ENCODE data around the gene ATG9A.

Gene ATG9A

GRCh38 chr2:219209236-219210195 lies 19.9 kb downstream of the ATG9A start:
- no peaks in the 10 kb centered on the region for H3K27me3 ChIP-seq (ENCODE audit: insufficient read depth, low read length, poor library complexity, severe bottlenecking)
- peaks cover 18% of the 10 kb centered on the region for H3K4me1 ChIP-seq (ENCODE audit: insufficient read depth, low read length, poor library complexity, severe bottlenecking)
- H3K4me3 ChIP-seq (ENCODE audit: low read length, poor library complexity, severe bottlenecking): no peak overlapping the region
- peaks cover 2% of the 10 kb centered on the region; the same call in 1 of the 2 replicates for H3K9me3 ChIP-seq (ENCODE audit: insufficient read depth, low read depth, low read length)
- peak overlapping the region; percentile 27 for H3K9ac ChIP-seq (ENCODE audit: low read depth, low read length, poor library complexity, severe bottlenecking)
- no peak overlapping the region for H2AFZ ChIP-seq (ENCODE audit: low read length)
- no peaks in the 10 kb centered on the region for H3K36me3 ChIP-seq (ENCODE audit: insufficient read depth, low read length)
- no peaks in the 10 kb centered on the region for H3K9me2 ChIP-seq (replicated peaks; ENCODE audit: low read depth, low read length)
- H3F3A ChIP-seq (ENCODE audit: low read depth): 0 out of 2 replicates have a peak, but pooled peaks cover 5% of the 10 kb centered on the region
- peaks cover 4% of the 10 kb centered on the region for H4K20me1 ChIP-seq (ENCODE audit: insufficient read depth, low read length, poor library complexity, severe bottlenecking)
- H3K4me2 ChIP-seq (ENCODE audit: low read depth, low read length, poor library complexity, severe bottlenecking): no peak overlapping the region
- TF ChIP-seq EZH2phosphoT487 (IDR thresholded peaks at IDR 0.05; ENCODE audit: borderline replicate concordance): no peak
- TF ChIP-seq CTCF (conservative IDR thresholded peaks at IDR 0.05; ENCODE audit: low read length): no peak
- peaks cover 9% of the 10 kb centered on the region; the same call in 1 of the 2 replicates for H3K79me2 ChIP-seq (ENCODE audit: insufficient read depth, low read length)

- H2AFZ ChIP-seq (ENCODE audit: low read length): no peak overlapping the region
- H3K9ac ChIP-seq (ENCODE audit: low read depth, low read length, poor library complexity, severe bottlenecking): peak overlapping the region; percentile 87
- H3K9me3 ChIP-seq (ENCODE audit: insufficient read depth, low read depth, low read length): peaks cover 4% of the 10 kb centered on the region; the same call in 1 of the 2 replicates
- peaks cover 4% of the 10 kb centered on the region for H4K20me1 ChIP-seq (ENCODE audit: insufficient read depth, low read length, poor library complexity, severe bottlenecking)
- TF ChIP-seq EZH2phosphoT487 (IDR thresholded peaks at IDR 0.05; ENCODE audit: borderline replicate concordance): no peak
- TF ChIP-seq CTCF (conservative IDR thresholded peaks at IDR 0.05; ENCODE audit: low read length): no peak
- H3F3A ChIP-seq (ENCODE audit: low read depth): 0 out of 2 replicates have a peak, but pooled peaks cover 5% of the 10 kb centered on the region
- no peaks in the 10 kb centered on the region for H3K36me3 ChIP-seq (ENCODE audit: insufficient read depth, low read length)
- H3K9me2 ChIP-seq (replicated peaks; ENCODE audit: low read depth, low read length): no peaks in the 10 kb centered on the region
- peaks cover 18% of the 10 kb centered on the region for H3K4me1 ChIP-seq (ENCODE audit: insufficient read depth, low read length, poor library complexity, severe bottlenecking)
- H3K4me2 ChIP-seq (ENCODE audit: low read depth, low read length, poor library complexity, severe bottlenecking): peak overlapping the region; percentile 100
- peak overlapping the region; percentile 90 for H3K4me3 ChIP-seq (ENCODE audit: low read length, poor library complexity, severe bottlenecking)
- H3K79me2 ChIP-seq (ENCODE audit: insufficient read depth, low read length): peaks cover 9% of the 10 kb centered on the region; the same call in 1 of the 2 replicates
- H3K27me3 ChIP-seq (ENCODE audit: insufficient read depth, low read length, poor library complexity, severe bottlenecking): no peaks in the 10 kb centered on the region
These were observed 21.3 kb downstream of the ATG9A start for GRCh38 chr2:219207884-219208740.

- Histone ChIP-seq H3K9me2 (replicated peaks; ENCODE audit: low read depth, low read length) (no peaks in the 10 kb centered on the region), H3K4me1 (ENCODE audit: insufficient read depth, low read length, poor library complexity, severe bottlenecking) (peaks cover 18% of the 10 kb centered on the region), H3K79me2 (ENCODE audit: insufficient read depth, low read length) (peaks cover 9% of the 10 kb centered on the region; the same call in 1 of the 2 replicates), H3K4me3 (ENCODE audit: low read length, poor library complexity, severe bottlenecking) (peak overlapping the region; percentile 90), H3F3A (ENCODE audit: low read depth) (0 out of 2 replicates have a peak, but pooled peaks cover 5% of the 10 kb centered on the region), H2AFZ (ENCODE audit: low read length) (peak overlapping the region; percentile 93), H3K9me3 (ENCODE audit: insufficient read depth, low read depth, low read length) (peaks cover 4% of the 10 kb centered on the region; the same call in 1 of the 2 replicates), H3K36me3 (ENCODE audit: insufficient read depth, low read length) (no peaks in the 10 kb centered on the region), H4K20me1 (ENCODE audit: insufficient read depth, low read length, poor library complexity, severe bottlenecking) (peaks cover 4% of the 10 kb centered on the region), H3K9ac (ENCODE audit: low read depth, low read length, poor library complexity, severe bottlenecking) (peak overlapping the region; percentile 87), H3K27me3 (ENCODE audit: insufficient read depth, low read length, poor library complexity, severe bottlenecking) (no peaks in the 10 kb centered on the region), H3K4me2 (ENCODE audit: low read depth, low read length, poor library complexity, severe bottlenecking) (peak overlapping the region; percentile 100)
- TF ChIP-seq CTCF (conservative IDR thresholded peaks at IDR 0.05; ENCODE audit: low read length) (no peak), EZH2phosphoT487 (IDR thresholded peaks at IDR 0.05; ENCODE audit: borderline replicate concordance) (no peak)
These were observed 22.1 kb downstream of the ATG9A start for GRCh38 chr2:219207134-219207883.
